Kidney (tissue), 11 donors: ENCODE data around the gene OPN1MW. TPM values are rescaled to one million over a fixed set of nuclear protein-coding genes. Genes with fewer than 3 reads are reported as not detected.
A peak's percentile ranks its signal among the peaks of the same experiment; 100 is the strongest.
"Not testable (repeated sequence)": the region's sequence is repeated elsewhere in the genome, so short reads cannot be mapped to it uniquely, and the experiment has no call there.

Experiments used
- DNase-seq, 5 donors: peaks; one replicate each; pipeline ENCODE4 v3.0.0-alpha.2; 2013 to 2020
- FAIRE-seq: peaks from 2 replicates; lab custom pipeline; 2012; peaks lifted over from hg19 to GRCh38; lab: Jason Lieb, UNC
- H3K27ac ChIP-seq, 2 donors: one replicate each; pipeline ENCODE4 v1.7.0; 2013; ENCODE audit warnings: low read depth in 2 of 2, low read length in 2 of 2, inconsistent platforms in 1 of 2
- H3K27me3 ChIP-seq: one replicate; pipeline ENCODE4 v1.7.1; 2013; ENCODE audit warnings: low read length, inconsistent platforms; ENCODE audit not compliant: control insufficient read depth, insufficient read depth
- H3K36me3 ChIP-seq, 3 donors: one replicate each; pipeline versions ENCODE4 v1.7.0 to v1.7.1; 2013; ENCODE audit warnings: low read length in 3 of 3, control low read depth in 1 of 3, inconsistent platforms in 1 of 3; ENCODE audit not compliant: insufficient read depth in 3 of 3, control insufficient read depth in 2 of 3
- H3K4me1 ChIP-seq, 3 donors: one replicate each; pipeline versions ENCODE4 v1.7.0 to v1.7.1; 2013; ENCODE audit warnings: low read length in 3 of 3, inconsistent platforms in 1 of 3, low read depth in 1 of 3; ENCODE audit not compliant: control insufficient read depth in 2 of 3, insufficient read depth in 2 of 3
- H3K4me3 ChIP-seq, 3 donors: one replicate each; pipeline versions ENCODE4 v1.7.0 to v1.8.1; 2013; ENCODE audit warnings: low read length in 3 of 3, control low read depth in 1 of 3, inconsistent platforms in 1 of 3
- H3K9ac ChIP-seq, 3 donors: one replicate each; pipeline versions ENCODE4 v1.7.0 to v1.7.1; 2013; ENCODE audit warnings: low read length in 3 of 3, control low read depth in 1 of 3, inconsistent platforms in 1 of 3
- H3K9me3 ChIP-seq, 3 donors: one replicate each; pipeline versions ENCODE4 v1.7.0 to v1.7.1; 2013; ENCODE audit warnings: low read length in 3 of 3, control low read depth in 1 of 3, inconsistent platforms in 1 of 3; ENCODE audit not compliant: control insufficient read depth in 2 of 3, insufficient read depth in 1 of 3
- intact Hi-C: fragments of 100-400 bp; cut with DNase I; formaldehyde crosslinking; loops from one replicate; pipeline ENCODE4 v1.11.1; 2022
- polyA plus RNA-seq: library from polyadenylated mRNA; stranded (reverse); fragments of 350-450 nt; fragmentation: Illumina TruSeq; extraction: RNeasy Lipid Tissue Mini Kit (QIAGEN cat#74804); gene quantifications from one replicate; pipeline ENCODE4 v1.2.3, GENCODE V29; 2014; ENCODE audit warnings: low read depth, low replicate concordance; ENCODE audit not compliant: insufficient read depth
- total RNA-seq: library from RNA; stranded (reverse); fragmentation: NEBNext Ultra II Directional; extraction: Animal tissue kit (Norgen Biotek cat#: 25700); gene quantifications from one replicate; pipeline ENCODE4 v1.2.1, GENCODE V29; 2021
- donor health status: control.
- donor health status: control.
- donor health status: DM: yes; HTN: yes; CAD: no.
- donor health status: Normal renal cell carcinoma (clear cell type).

OPN1MW gene
- total and polyA plus RNA-seq, 2 donors from 2014 or later: not detected

DNA sequence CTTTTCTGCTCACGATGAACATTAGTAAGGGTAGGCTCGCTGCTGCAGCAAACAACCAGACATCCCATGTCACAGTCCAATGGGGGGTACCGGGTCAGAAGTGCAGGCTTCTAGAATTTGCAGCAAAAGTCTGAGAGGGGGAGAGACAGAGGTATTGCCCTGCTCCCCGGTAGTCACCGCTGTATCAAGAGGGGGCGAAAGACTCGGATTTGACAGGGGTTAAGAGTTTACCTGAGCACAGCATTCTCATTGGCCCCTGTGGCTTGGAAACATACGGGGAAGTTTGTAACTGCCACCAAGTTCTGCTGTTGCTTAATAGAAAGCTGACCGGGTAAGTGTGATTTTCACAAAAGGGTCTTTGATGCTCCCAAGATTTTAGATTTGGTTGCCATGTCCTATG lies 28.7 kb downstream of the OPN1MW start:
- H3K4me3 ChIP-seq, H3K27ac ChIP-seq, H3K27me3 ChIP-seq, H3K4me1 ChIP-seq, FAIRE-seq, DNase-seq, H3K9me3 ChIP-seq, intact Hi-C loops, H3K9ac ChIP-seq, H3K36me3 ChIP-seq: not testable (repeated sequence)

- H3K9ac ChIP-seq, H3K9me3 ChIP-seq, H3K27ac ChIP-seq, H3K4me3 ChIP-seq, DNase-seq, intact Hi-C loops, H3K27me3 ChIP-seq, H3K36me3 ChIP-seq, H3K4me1 ChIP-seq, FAIRE-seq: not testable (repeated sequence)
Observed at GRCh38 chrX:154211499-154211898, 29.1 kb downstream of the OPN1MW start.

- DNase-seq, H3K4me3 ChIP-seq, H3K4me1 ChIP-seq, intact Hi-C loops, FAIRE-seq, H3K36me3 ChIP-seq, H3K9me3 ChIP-seq, H3K27ac ChIP-seq, H3K9ac ChIP-seq, H3K27me3 ChIP-seq: not testable (repeated sequence)
Observed at GRCh38 chrX:154219456-154219855, 37.1 kb downstream of the OPN1MW start, which contains the start of gene OPN1MW2. TSS of gene OPN1MW2 (plus strand) at chrX:154219756. CDS start at chrX:154219816, 60 bp downstream.

DNA sequence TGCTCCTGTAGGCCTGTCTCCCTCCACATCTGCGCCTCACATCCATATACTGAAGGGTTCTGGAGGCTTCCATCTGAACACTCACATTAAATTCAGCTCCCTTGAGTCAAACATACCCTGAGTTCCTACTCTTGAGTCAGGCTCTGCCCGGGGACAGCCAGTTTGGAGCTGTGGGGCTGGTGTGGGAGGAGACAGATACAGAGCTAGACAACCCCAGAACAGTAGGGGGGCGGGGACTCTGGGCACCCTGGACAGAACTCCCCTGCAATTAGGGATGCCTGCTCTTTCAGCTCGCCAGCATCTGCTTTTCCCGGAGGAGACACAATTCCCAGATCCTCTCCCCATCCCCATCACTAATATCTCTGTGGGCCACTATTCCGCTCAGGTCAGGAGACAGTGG lies 42.9 kb downstream of the OPN1MW start:
- H3K9me3 ChIP-seq, H3K36me3 ChIP-seq, H3K4me1 ChIP-seq, H3K27ac ChIP-seq, intact Hi-C loops, H3K4me3 ChIP-seq, DNase-seq, H3K9ac ChIP-seq, H3K27me3 ChIP-seq, FAIRE-seq: not testable (repeated sequence)

GRCh38 chrX:154226706-154227105 lies 44.3 kb downstream of the OPN1MW start:
- H3K27ac ChIP-seq, H3K4me1 ChIP-seq, H3K9ac ChIP-seq, H3K4me3 ChIP-seq, H3K27me3 ChIP-seq, H3K9me3 ChIP-seq, FAIRE-seq, intact Hi-C loops, DNase-seq, H3K36me3 ChIP-seq: not testable (repeated sequence)

DNA sequence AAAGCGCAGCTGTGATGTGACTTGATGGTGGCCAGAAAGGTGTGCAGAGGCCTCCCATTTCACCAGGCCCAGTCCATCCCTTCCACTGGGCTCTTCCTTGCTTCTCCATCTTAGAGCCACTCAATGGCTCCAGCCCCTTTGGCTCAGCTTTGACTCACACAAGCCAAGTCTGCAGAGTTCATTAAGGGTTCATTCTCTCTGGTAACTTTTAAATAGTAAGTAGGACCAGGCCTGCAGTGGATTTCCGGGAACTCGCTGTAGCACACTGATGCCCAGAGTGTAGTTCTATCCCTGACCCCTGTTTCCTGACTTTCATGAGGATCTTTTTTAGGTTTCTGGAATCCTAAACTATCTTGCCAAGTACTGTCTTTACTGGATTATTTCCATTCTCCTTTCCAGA lies 49.0 kb downstream of the OPN1MW start:
- H3K9ac ChIP-seq, FAIRE-seq, H3K4me3 ChIP-seq, intact Hi-C loops, H3K27ac ChIP-seq, H3K4me1 ChIP-seq, H3K9me3 ChIP-seq, DNase-seq, H3K27me3 ChIP-seq, H3K36me3 ChIP-seq: not testable (repeated sequence)

DNA sequence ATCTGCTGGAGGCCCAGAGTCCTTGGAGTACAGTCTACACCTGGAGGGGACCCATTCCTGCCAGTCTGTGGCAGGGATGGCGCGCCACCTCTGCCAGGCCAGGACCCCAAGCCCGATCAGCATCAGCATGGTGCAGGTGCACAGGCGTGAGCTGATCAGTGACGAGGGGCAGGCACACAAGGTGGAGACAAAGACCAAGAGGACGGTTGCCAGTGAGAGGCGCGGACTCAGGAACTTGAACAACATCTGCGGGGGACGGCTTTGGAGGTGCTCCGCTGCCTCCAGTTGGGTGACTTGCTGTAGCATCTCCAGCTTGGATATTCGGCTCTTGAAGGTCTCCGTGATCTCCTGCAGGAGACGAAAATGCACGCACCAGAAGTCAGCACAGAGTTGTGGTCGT lies 51.2 kb downstream of the OPN1MW start:
- H3K36me3 ChIP-seq, FAIRE-seq, H3K27ac ChIP-seq, H3K4me3 ChIP-seq, intact Hi-C loops, H3K9ac ChIP-seq, H3K4me1 ChIP-seq, H3K9me3 ChIP-seq, DNase-seq, H3K27me3 ChIP-seq: not testable (repeated sequence)

GRCh38 chrX:154238939-154239559 lies 56.7 kb downstream of the OPN1MW start:
- peak in 1 of 5 donors; percentile 37 for DNase-seq
- H3K4me3 ChIP-seq, H3K4me1 ChIP-seq, FAIRE-seq, intact Hi-C loops, H3K36me3 ChIP-seq, H3K9ac ChIP-seq, H3K27ac ChIP-seq, H3K27me3 ChIP-seq, H3K9me3 ChIP-seq: not testable (repeated sequence)
